NCI-H2029 treated with DMSO at 0.1 percent for 48 hours (cell line): ENCODE data around the gene SCRG1.

Experiments used
- DNase-seq: peaks from one replicate; lab custom pipeline; 2025; lab: John Stamatoyannopoulos, UW

SCRG1 gene

DNA sequence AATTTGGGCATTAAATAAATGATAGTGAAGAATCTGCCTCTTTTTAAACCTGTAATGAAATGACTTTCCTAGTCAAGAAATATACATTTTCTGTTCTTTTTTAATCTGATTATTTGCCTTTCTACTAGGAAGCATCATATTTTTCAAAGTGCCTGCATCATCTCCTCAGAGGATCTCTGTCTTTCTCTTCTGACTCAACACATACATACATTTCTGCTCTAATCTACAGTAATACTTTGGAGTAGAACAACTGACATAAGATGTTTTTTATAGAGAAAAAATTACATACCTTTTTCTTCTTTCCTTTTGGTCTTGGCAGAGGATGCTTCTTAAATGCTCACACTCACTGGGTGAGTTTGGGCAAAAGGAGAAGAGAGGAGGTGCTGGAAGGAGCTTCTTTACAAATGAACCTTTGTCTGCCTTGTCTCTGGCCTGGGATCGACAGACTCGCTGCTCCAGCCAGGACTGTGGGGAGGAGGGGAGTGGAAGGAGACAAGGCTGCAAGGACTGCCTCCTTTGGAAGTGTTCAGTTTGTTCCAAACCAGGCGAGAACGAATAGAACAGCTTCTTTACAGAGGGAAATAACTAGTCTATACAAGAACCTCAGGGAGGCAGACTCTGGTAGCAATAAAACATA, at the start of gene SCRG1:
Gene SCRG1, minus strand, starts transcription at position 338 of the 637 bp plus-strand sequence. CDS start 7,702 bp downstream, outside the sequence.
- DNase-seq: no peak

DNA sequence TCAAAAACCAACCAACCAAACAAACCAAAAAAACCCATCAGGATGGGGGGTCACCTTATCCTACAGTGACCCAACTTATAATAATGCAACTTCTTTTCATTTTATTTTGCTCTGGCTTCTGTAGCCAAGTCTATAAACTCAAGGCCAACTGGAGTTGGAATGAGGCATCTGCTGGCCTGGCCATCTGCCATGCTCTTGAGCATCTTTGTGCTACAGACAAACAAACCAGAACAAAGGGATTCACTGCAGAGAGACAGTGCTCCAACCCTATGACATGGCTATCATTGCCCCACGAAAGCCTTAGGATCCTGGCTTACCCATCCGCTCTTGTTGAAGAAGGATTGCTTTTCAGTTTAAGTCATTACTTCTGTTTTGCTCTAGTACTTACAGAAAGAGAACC, 49.2 kb upstream of the SCRG1 start:
- peak; percentile 84 for DNase-seq

DNA sequence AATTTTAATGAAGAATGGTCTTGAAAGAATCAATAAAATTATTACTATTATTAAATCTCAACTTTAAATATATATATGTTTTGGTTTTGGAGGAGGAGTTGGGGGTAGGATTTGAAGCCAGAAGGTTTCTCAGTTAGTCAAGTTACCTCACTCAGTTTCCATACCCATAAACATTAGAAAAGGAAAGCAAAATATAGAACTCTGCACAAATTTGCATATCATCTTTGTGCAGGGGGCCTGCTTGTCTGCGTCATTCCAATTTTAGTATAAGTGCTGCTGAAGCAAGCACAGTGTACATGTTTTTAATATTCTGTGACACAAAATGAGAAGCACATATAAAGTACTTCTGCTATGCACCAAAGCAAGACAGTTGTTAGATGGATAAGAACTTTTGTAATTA, 47.5 kb upstream of the SCRG1 start:
- no peak for DNase-seq

DNA sequence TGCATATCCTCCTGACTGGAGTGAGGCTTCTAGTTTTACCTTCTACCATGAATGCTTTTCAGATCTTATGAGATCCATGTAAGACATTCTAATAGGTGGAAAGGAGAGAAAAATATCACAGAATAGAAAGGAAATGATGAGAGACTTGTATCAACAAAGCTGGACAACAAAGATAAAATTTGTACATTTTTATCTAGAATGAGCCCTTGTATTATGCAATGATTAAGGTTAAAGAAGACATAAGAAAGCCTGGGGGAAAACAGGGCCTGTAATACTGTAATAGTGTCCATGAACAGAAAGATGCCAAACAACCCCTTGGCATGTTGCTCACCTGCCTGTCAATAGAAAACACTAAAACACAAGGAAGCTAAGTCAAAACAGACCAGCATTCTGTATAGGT, 44.2 kb upstream of the SCRG1 start:
- no peak for DNase-seq

DNA sequence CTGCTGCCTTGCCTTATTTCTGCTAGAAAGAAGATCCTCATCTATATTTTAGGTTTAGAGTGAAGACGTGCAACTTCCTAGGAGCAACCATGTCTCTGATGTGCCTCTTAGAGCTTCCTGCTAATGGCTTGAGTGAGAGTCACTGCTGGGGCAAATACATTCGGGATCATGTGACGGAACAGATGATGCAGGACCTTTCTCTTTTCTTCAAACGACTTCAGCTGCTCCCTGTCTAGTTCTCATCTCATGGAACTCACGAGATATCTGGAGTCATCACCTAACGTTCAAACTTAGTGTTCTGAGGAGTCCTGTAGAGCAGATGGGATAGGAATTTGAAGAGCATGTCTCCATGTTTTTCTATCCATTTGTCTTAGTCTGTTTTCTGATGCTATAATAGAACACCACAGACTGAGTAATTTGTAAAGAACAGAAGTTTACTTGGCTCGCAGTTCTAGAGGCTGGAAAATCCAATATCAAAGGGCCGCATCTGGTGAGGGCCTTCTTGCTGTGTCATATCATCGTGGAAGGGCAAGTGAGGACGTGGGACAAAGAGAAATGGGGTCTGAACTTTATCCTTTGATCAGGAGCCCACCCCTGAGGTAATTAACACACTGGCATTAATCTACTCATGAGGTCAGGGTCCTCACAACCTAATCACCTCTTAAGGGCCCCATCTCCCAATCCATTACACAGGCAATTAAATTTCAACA, 43.5 kb upstream of the SCRG1 start:
- DNase-seq: no peak

DNA sequence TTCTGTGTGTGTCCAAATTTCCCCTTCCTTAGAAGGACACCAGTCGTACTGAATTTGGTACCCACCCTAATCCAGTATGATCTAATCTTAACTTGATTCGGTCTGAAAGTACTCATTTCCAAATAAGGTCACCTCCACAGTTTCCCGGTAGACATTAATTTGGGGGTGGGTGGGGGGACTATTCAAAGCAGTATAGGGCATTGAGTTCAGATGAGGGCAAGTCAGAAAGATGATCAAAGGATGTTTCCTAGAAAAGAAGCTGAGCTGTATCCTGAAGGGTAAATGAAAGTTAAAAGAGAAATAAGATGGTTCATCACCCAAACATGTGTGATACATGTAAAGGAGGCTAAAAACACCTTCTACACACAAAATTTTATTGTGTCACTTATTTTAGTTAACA, 42.0 kb upstream of the SCRG1 start:
- no peak for DNase-seq

DNA sequence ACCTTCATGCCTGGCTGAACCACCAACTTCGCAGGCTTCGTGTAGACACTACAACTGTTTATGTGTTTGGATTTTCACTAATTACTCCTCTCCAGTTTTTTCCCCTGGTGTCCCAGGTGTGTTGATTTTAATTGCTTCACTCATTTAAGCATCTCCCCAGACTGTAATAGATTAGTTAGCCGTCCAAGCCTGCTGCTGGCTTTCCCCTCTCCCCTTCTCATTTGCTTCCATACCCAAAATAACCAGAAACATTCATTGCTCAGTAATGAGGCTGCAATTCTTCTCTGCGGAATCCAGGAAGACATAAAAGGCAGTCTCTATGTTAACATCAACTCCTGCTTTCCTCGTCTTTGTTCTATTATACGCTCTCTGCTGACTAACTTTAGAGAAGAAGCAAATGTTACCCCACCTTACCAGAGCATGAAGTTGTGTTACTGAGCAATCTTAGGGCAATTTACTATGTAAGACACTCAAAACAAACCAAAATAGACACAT, 37.9 kb upstream of the SCRG1 start:
- no peak for DNase-seq

DNA sequence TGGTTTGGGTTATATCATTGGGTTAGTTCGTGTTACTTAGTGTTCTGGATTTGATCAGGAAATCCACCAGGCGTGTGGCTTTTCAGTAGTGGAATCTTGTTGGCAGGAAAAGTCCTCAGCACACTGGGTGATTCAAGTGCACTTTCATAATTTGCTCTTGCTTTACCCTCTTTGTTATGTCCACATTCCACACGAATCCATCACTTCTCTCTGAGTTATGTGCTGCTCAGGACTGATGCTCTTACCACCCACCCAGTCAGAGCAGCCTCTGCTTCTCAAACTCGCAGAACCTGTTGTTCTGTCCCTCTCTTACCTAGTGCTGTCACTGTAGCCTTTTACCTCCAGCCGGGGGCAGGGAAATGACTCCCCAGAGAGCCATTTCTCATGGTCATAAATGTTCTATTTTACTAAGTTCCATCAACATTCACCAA, 37.2 kb upstream of the SCRG1 start:
- no peak for DNase-seq

DNA sequence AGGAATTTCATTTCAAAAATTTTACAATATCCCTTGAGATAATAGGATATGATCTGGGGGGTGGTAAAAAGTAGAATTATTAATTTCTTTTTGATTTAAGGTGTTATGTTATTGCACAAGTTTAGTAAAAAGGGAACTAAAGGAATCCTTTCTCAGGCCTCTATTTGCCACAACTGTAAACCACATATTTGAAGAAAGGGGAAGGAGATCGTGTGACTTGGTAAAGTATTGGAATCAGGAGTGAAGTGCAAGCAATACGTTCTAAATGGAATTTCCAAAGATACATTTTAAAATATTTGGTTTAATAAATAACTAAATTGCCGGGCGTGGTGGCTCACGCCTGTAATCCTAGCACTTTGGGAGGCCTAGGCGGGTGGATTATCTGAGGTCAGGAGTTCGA, 35.3 kb upstream of the SCRG1 start:
- no peak for DNase-seq

DNA sequence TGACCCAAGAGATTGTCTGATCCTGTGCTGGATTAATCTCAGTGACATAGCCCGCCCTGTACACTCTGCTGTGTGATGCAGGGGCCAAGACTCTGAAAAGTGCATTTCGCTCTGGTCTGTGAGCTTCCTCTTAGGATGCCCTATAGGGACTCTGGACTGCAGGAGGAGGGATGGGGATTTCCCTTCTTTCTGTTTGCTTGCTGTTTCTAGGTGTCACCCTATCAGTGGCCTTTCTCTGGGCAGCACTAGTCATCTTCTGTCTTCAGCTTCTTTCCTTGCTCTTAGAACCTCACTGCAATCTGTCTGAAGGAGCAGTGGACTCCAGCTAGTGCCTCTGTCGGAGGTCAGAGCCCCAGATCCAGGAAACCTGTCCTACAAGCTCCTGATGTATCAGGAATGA, 34.5 kb upstream of the SCRG1 start:
- DNase-seq: no peak

DNA sequence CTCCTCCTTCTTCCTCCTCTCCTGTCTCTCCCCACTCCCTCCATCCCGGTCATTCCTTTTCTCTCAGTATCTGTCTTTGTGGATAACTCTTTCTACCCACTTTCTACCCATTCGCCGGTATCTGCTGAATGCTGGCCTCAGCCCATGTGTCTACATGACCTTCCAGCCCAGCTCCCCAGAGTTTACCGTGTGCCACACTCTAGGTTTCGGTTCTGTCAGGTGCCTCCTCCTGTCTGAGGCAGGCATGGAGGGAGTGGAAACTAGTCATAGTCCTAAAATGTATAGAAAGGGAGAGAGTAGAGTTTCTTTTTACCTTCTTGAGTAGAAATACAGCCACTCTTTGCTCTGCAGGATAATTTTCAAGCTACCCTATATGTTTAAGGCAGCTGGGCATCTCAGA, 33.5 kb upstream of the SCRG1 start:
- DNase-seq: no peak

DNA sequence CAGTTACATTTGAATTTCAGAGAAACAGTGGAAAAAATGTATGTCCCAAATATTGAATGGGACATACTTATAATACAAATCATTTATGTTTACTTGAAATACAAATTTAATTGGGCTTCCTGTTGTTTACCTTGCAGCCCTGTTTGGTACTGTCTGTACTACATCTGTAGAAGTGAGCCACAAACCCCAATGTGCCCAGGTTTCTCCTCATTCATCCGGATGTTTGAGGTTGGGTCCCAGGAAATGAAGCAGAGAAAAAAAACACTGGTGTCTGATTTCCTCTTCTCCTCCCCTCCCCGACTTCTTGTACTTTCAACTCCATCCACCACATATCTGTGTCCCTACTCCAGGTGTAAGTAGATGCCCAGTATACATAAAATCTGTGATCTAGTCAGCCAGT, 27.1 kb upstream of the SCRG1 start:
- DNase-seq: no peak

DNA sequence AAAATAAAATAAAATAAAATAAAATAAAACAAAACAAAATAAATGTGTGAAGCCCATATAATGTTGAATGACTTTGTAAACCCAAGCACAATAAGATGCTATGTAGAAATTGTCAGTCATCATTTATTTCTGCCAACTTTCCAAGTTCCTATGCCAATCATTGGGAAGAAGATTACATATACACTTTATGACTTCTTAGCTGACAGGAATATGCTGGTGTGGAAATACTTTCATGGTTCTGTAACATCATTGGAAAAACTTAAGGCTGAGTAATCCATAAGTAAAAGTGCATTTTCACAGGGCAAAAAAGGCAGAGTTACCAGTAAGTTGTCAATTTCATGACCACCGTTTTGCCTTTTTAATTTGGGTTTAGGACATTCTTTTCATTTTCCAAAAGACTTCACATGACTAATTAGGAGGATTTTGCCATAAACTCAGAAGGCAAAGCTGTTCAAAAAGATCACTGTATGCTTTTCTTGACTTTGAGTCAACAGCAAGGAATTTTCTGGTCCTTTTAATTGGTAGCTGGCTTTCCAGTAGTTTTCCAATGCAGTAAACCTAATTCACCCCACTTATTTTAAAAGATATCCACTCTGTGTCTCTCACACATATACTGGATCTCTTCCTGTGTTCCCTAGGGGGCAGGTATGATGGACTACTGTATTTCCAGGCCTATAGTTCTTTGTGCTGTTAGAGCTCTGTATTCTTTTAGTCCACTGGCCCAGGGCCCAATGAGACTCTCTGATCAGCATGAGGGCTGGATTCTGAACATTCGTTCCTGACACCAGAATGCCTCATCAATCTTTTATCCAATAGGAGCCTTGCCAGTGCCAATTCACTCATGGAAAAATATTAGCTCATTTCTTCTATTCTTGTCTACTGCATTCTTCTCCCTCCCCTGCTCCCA, 26.2 kb upstream of the SCRG1 start:
- no peak for DNase-seq

DNA sequence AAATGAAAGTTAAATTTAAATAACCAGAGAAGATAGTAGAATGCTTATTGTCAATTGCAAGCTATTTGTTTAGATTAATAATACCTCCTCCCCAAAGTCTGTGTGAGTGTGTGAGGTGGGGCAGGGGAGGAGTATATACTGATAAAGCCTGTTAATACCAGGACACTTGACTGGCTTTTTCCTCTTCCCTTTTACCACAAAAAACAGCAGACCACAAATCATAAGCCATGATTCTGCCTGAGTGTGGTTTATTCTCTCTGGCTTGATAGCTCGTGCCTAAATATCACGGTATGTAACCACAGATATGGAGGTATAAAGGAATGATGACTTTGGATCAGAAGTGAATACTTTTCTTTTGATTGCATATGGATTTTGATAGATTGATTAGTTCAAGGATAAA, 21.9 kb upstream of the SCRG1 start:
- no peak for DNase-seq

DNA sequence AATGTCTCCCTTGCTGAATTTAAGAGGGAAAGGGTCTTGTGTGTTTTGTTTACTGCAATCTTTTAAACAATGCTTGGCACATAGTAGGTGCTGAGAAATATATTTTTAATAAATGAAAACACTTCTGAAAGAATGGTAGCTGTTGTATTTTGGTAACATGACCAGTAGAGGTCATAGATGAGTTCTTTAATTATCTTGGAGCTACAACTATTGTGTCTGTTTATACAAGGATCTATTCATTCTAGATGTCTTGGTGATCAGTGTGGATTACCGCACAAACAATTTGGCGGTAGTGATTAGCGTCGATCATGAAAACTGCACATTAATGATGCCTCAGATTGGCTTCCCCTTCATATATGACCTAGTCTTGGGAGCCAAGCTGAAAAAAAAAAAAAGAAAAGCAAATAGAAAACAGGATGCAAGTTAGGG, 21.4 kb upstream of the SCRG1 start:
- peak; percentile 15 for DNase-seq

DNA sequence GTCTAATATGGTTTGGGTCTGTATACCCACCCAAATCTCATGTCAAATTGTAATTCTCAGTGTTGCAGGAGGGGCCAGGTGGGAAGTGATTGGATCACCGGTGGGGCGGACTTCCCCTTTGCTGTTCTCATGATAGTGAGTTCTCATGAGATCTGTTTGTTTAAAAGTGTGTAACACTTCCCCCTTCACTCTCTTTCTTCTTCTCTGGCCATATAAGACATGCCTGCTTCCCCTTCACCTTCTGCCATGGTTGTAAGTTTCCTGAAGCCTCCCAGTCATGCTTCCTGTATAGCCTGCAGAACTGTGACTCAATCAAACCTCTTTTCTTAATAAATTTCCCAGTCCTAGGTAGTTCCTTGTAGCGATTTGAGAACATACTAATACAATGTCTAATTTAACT, 19.7 kb upstream of the SCRG1 start:
- no peak for DNase-seq

DNA sequence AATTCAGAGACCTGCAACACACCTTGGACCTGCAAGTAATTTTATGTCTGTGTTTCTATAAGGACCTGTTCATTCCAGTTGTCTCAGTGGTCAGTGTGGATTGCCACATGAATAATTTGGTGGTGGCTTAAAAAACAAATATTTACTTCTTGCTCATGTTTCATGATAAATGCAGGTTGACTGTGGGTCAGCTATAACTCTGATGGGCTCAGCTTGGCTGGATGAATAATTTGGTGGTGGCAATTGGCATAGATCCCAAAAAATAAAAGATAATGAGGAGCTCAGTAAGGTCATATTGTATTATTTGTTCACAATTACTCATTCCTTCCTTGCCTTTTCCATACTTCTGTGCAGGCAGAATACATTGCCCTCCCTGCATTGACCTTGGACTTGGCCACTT, 18.9 kb upstream of the SCRG1 start:
- DNase-seq: no peak

DNA sequence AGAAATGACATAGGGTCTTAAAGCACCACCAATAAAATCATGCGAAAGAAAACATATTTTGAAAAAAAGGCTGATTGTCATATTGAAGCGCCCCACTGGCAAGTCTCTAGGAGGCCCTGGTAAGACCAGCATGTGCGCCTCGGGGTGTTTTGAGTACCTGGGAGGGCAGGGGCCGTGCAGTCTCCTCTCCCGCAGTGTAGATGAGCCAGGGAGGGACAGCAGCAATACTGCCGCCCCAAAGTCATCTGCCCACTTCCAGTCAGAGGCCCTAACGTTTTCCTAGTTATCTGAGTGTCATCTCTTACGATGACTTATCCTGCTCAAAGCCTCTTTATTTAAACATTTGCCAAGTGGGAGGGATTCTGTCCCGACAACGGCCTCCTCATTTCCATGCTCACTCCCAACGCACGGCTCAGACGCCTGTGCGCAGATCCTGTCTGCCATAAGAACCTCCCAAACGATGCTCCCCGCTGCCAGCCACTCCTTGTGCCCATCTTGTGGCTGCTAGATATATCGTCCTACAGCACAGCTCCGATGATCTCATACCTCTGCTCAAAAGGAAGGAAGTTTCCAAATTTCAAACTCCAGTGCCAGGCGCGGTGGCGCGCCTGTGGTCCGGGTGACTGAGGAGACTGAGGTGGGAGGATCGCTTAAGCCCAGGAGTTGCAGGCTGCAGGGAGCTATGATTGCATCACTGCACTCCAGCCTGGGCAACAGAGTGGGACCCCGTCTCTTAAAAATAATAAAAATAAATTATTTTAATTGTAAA, 17.2 kb upstream of the SCRG1 start:
- no peak for DNase-seq

DNA sequence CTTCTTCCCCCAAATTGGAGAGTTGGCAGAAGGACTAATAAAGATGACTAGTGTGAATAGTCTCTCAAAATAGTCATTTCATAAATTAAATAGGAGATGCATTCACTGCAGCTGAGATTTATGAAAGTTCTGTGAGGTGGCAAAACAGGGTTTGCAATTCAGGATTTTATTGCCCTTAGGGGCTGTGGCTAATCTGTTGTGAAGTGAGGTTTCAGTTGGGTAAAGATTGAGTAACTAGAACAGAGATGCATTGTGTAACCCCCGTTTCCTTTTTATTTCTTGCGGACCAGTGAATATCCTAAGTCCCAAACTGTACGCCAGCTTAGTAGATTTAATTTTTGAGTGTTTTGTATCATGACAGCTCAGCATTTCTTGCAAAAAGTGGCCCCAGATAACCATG, 16.2 kb upstream of the SCRG1 start:
- DNase-seq: no peak

DNA sequence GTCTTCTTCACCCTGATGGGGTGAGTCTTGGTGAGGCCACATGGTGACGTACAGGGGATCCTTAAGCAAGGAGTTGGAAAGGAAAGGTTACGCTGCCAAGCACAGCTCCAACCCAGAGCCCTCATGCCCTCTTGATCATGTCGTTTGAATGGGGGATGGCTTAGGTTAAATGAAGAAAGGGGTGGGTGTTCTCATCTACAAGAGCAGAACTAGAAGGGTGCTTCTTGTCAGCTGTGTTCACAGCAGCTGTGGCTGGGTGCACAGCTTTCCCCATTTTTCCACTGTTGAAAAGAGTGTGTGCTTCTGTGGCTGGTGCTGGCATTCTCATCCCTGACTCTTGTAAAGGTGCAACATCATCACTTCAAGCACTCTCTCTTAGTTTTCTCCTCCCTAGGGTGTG, 15.5 kb upstream of the SCRG1 start:
- no peak for DNase-seq

DNA sequence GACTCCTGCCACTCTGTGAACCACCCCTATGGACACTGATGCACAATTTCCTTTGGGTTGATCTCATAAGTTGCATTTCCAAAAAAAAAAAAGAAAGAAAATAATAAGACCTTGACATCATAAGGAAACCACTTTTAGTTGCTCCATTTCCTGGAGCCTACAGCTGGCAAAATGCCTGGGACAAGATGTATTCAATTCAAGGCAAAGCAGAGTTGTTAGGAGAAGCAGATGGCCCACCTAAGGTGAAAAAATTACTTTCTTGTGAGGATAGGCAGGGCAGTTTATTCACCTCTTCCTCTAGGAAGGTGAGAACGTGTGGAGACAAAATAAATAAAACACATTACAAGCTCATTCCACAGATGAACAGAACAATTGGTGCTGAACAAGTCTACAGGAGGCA, 14.1 kb upstream of the SCRG1 start:
- DNase-seq: no peak

DNA sequence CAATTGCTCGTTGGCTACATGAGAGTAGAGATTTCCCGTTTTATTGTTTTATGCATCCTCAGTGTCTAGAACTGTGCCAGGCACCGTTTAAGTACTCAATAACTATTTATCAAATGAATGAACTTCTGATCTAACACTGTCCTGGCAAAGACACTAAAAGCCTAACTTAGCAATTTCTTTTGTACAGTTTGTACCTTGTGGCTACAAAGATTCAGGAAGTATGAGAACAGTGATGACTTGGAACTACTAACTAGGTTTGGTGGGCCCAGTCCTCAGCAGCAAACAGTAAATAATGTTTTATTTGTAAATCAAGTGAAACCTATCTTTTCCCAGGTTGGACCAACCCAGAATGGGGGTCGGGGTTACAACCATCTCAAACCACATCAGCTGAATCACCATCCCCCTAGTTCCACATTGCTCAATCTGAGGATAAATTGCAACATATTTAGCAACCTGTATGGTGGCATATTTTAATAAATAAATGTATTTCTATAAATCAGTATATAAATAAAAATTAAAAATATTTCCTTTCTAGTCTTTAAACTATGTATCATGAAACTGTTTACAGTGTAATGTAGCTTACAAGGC, 12.3 kb upstream of the SCRG1 start:
- no peak for DNase-seq
